Nephron progenitor cell (in vitro differentiated cells): ENCODE measurements around the gene CTDP1.

Source experiments
- DNase-seq: peaks from one replicate; pipeline ENCODE4 v3.0.0; 2021
- H3K27ac Mint-ChIP-seq: 2 replicates; pipeline ENCODE4 v1.8.0; 2021; ENCODE audit warnings: mild to moderate bottlenecking, moderate library complexity, mixed read lengths
- H3K27me3 Mint-ChIP-seq: 2 replicates; pipeline ENCODE4 v1.8.0; 2021; ENCODE audit warnings: mild to moderate bottlenecking, low read depth, mixed read lengths; ENCODE audit not compliant: poor library complexity
- H3K36me3 Mint-ChIP-seq: 2 replicates; pipeline ENCODE4 v1.8.0; 2021; ENCODE audit warnings: low read depth, mixed read lengths
- H3K4me1 Mint-ChIP-seq: 2 replicates; pipeline ENCODE4 v1.8.0; 2021; ENCODE audit warnings: mixed read lengths
- H3K4me3 Mint-ChIP-seq: 2 replicates; pipeline ENCODE4 v1.8.0; 2021; ENCODE audit warnings: mild to moderate bottlenecking, moderate library complexity, mixed read lengths
- H3K9me3 Mint-ChIP-seq: 2 replicates; pipeline ENCODE4 v1.8.0; 2021; ENCODE audit warnings: mild to moderate bottlenecking, moderate library complexity, mixed read lengths
- CTCF ChIP-seq: fragments of 200-600 bp; sonication (generic); IDR thresholded peaks from 2 replicates; pipeline ENCODE4 v1.5.0; 2021; ENCODE audit warnings: antibody characterized with exemption

The CTDP1 gene

GRCh38 chr18:79766308-79766707, 86.7 kb downstream of the CTDP1 start:
- DNase-seq = no peak
- no peak for TF ChIP-seq CTCF
- Mint-ChIP-seq H3K27me3 (peaks cover 22% of the 10 kb centered on the region), H3K4me3 (no peak overlapping the region), H3K36me3 (no peaks in the 10 kb centered on the region), H3K9me3 (peaks cover 68% of the 10 kb centered on the region), H3K4me1 (no peaks in the 10 kb centered on the region), H3K27ac (no peak overlapping the region)

GRCh38 chr18:79768745-79769144, 89.1 kb downstream of the CTDP1 start:
- no peak overlapping the region for H3K27ac Mint-ChIP-seq

GRCh38 chr18:79769698-79770500, 90.3 kb downstream of the CTDP1 start:
- peaks cover 3% of the 10 kb centered on the region for H3K4me1 Mint-ChIP-seq
- peaks cover 18% of the 10 kb centered on the region for H3K27me3 Mint-ChIP-seq
- no peak for DNase-seq
- H3K27ac Mint-ChIP-seq = no peak overlapping the region
- TF ChIP-seq CTCF = no peak
- H3K9me3 Mint-ChIP-seq = peaks cover 58% of the 10 kb centered on the region
- no peaks in the 10 kb centered on the region for H3K36me3 Mint-ChIP-seq
- no peak overlapping the region for H3K4me3 Mint-ChIP-seq

More at GRCh38 chr18:79768745-79769144, 89.1 kb downstream of the CTDP1 start:
- H3K36me3 Mint-ChIP-seq = no peaks in the 10 kb centered on the region
- peaks cover 17% of the 10 kb centered on the region for H3K27me3 Mint-ChIP-seq
- DNase-seq = no peak
- H3K9me3 Mint-ChIP-seq = peaks cover 56% of the 10 kb centered on the region
- TF ChIP-seq CTCF = no peak
- peaks cover 3% of the 10 kb centered on the region for H3K4me1 Mint-ChIP-seq
- H3K4me3 Mint-ChIP-seq = no peak overlapping the region

GRCh38 chr18:79770501-79770815, 90.9 kb downstream of the CTDP1 start:
- Mint-ChIP-seq H3K27me3 (peaks cover 21% of the 10 kb centered on the region), H3K4me1 (peaks cover 3% of the 10 kb centered on the region), H3K4me3 (no peak overlapping the region), H3K9me3 (peaks cover 58% of the 10 kb centered on the region), H3K27ac (no peak overlapping the region), H3K36me3 (no peaks in the 10 kb centered on the region)
- DNase-seq = no peak
- TF ChIP-seq CTCF = no peak

- Mint-ChIP-seq H3K27me3 (peaks cover 25% of the 10 kb centered on the region), H3K4me1 (peaks cover 3% of the 10 kb centered on the region), H3K27ac (no peak overlapping the region), H3K36me3 (no peaks in the 10 kb centered on the region), H3K4me3 (no peak overlapping the region), H3K9me3 (peaks cover 54% of the 10 kb centered on the region)
- no peak for DNase-seq
- TF ChIP-seq CTCF = no peak
These were observed 91.2 kb downstream of the CTDP1 start for GRCh38 chr18:79770826-79771225.
